ENCODE results near the gene KBTBD2.
"Not testable (repeated sequence)": the region's sequence is repeated elsewhere in the genome, so short reads cannot be mapped to it uniquely, and the experiment has no call there.

KBTBD2 gene

DNA sequence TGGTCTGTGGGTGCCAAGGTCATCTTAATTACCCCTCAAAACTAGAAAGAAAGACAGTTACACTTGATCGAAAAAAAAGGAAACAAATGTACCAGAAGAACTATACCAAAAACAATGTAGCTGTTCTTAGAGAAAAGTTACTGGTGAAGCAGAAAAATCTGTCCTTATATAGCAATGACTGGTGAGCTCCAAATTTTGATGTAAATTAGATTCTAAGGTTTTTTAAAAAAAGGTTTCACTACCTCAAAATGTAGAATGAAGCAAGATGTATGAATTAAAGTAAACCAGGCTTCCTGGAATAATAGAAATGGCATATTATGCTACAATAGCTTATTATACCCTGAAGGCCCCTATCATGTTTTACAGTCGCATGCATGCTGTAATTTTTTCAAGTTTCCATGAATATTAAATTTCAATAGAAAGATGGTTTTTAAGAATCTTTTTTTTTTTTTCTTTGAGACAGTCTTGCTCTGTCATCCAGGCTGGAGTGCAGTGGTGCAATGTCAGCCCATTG is 37.3 kb upstream of the KBTBD2 start:
- no peak overlapping the region for H2AK5ac ChIP-seq (ENCODE audit: low read depth, low read length)
- peaks cover 0 to 7% of the 10 kb centered on the region in 2 donors for H3K4me1 ChIP-seq (ENCODE audit: control insufficient read depth in 2 of 2, insufficient read depth in 1 of 2, low read depth in 1 of 2, low read length in 2 of 2)
- no peak overlapping the region for H3K4me2 ChIP-seq (ENCODE audit: insufficient read depth, low read length, poor library complexity, severe bottlenecking)
- H2BK15ac ChIP-seq (ENCODE audit: low read length): no peak overlapping the region
- no peak overlapping the region for H2BK120ac ChIP-seq (ENCODE audit: low read depth, low read length)
- H3K4me3 ChIP-seq (ENCODE audit: low read length in 2 of 2): no peak overlapping the region
- no peak for DNase-seq (ENCODE audit: low spot score)
- H3K18ac ChIP-seq (ENCODE audit: low read length): no peak overlapping the region
- no peak overlapping the region for H4K8ac ChIP-seq (ENCODE audit: low read depth, low read length)
- H3K14ac ChIP-seq (ENCODE audit: low read length): no peak overlapping the region
- no peak overlapping the region for H2BK12ac ChIP-seq (ENCODE audit: low read length)
- H3K9me3 ChIP-seq (replicated peaks in 1 of 2; ENCODE audit: control insufficient read depth in 2 of 2, insufficient read depth in 1 of 2, low read depth in 1 of 2, low read length in 2 of 2): peaks cover 0 to 2% of the 10 kb centered on the region in 2 donors
- no peak overlapping the region for H3K4ac ChIP-seq (ENCODE audit: low read length)
- H3K79me1 ChIP-seq (ENCODE audit: low read depth, low read length): no peaks in the 10 kb centered on the region
- H4K91ac ChIP-seq (ENCODE audit: low read depth, low read length, poor library complexity): no peak overlapping the region
- H3K27ac ChIP-seq (replicated peaks; ENCODE audit: low read length): no peak overlapping the region
- H3K9ac ChIP-seq (ENCODE audit: low read depth, low read length, poor library complexity): no peak overlapping the region
- no peak overlapping the region for H3K23ac ChIP-seq (ENCODE audit: low read depth, low read length, poor library complexity)
- no peak overlapping the region for H2AFZ ChIP-seq (ENCODE audit: low read length)
- H3K36me3 ChIP-seq (replicated peaks in 1 of 2; ENCODE audit: control insufficient read depth in 2 of 2, insufficient read depth in 2 of 2, low read length in 2 of 2): peaks cover 2 to 88% of the 10 kb centered on the region in 2 donors
- WGBS, 2 donors (ENCODE audit: extremely low coverage in 2 of 2, insufficient read length in 2 of 2, insufficient replicate concordance in 1 of 2): no CpG with 5 or more reads among the region's 2 CpGs
- no peaks in the 10 kb centered on the region for H3K27me3 ChIP-seq (ENCODE audit: control insufficient read depth in 3 of 3, insufficient read depth in 3 of 3, low read depth in 1 of 3, low read length in 3 of 3)
- H2BK5ac ChIP-seq (ENCODE audit: low read length): no peak overlapping the region

DNA sequence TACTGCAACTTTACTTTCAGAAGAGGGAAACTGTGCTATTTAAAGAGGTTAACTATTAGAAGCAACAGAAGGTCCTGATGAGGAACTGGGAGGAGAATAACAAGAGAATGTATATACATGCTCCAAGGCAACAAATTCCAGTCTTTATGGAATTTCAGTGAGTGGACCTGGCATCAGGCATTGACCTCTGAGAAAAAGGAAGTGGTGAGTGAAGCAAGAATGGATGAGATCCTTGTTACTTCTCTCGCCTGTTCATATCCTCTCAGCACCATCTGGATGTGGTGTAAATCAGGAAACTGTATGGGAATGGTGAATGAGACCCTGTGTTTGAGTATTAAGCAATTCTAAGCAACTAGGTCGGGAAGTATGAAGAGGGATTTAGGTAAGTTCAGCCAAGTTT is 30.3 kb upstream of the KBTBD2 start:
- no peak overlapping the region for H2BK15ac ChIP-seq (ENCODE audit: low read length)
- H3K27me3 ChIP-seq (ENCODE audit: control insufficient read depth in 3 of 3, insufficient read depth in 3 of 3, low read depth in 1 of 3, low read length in 3 of 3): no peaks in the 10 kb centered on the region
- no CpG with 5 or more reads among the region's 2 CpGs for WGBS, 2 donors (ENCODE audit: extremely low coverage in 2 of 2, insufficient read length in 2 of 2, insufficient replicate concordance in 1 of 2)
- H3K18ac ChIP-seq (ENCODE audit: low read length): no peak overlapping the region
- H3K36me3 ChIP-seq (replicated peaks in 1 of 2; ENCODE audit: control insufficient read depth in 2 of 2, insufficient read depth in 2 of 2, low read length in 2 of 2): peaks cover 3 to 87% of the 10 kb centered on the region in 2 donors
- H2BK120ac ChIP-seq (ENCODE audit: low read depth, low read length): no peak overlapping the region
- H3K9me3 ChIP-seq (replicated peaks in 1 of 2; ENCODE audit: control insufficient read depth in 2 of 2, insufficient read depth in 1 of 2, low read depth in 1 of 2, low read length in 2 of 2): peaks cover 0 to 2% of the 10 kb centered on the region in 2 donors
- no peak overlapping the region for H3K27ac ChIP-seq (replicated peaks; ENCODE audit: low read length)
- H3K14ac ChIP-seq (ENCODE audit: low read length): no peak overlapping the region
- DNase-seq (ENCODE audit: low spot score): no peak
- no peak overlapping the region for H3K4me2 ChIP-seq (ENCODE audit: insufficient read depth, low read length, poor library complexity, severe bottlenecking)
- H3K9ac ChIP-seq (ENCODE audit: low read depth, low read length, poor library complexity): no peak overlapping the region
- no peak overlapping the region for H3K4ac ChIP-seq (ENCODE audit: low read length)
- H2AK5ac ChIP-seq (ENCODE audit: low read depth, low read length): no peak overlapping the region
- H2BK5ac ChIP-seq (ENCODE audit: low read length): no peak overlapping the region
- H4K91ac ChIP-seq (ENCODE audit: low read depth, low read length, poor library complexity): no peak overlapping the region
- no peak overlapping the region for H2AFZ ChIP-seq (ENCODE audit: low read length)
- H3K79me1 ChIP-seq (ENCODE audit: low read depth, low read length): no peaks in the 10 kb centered on the region
- no peak overlapping the region for H3K23ac ChIP-seq (ENCODE audit: low read depth, low read length, poor library complexity)
- H3K4me1 ChIP-seq (ENCODE audit: control insufficient read depth in 2 of 2, insufficient read depth in 1 of 2, low read depth in 1 of 2, low read length in 2 of 2): peaks cover 3 to 9% of the 10 kb centered on the region in 2 donors
- H4K8ac ChIP-seq (ENCODE audit: low read depth, low read length): no peak overlapping the region
- H3K4me3 ChIP-seq (ENCODE audit: low read length in 2 of 2): no peak overlapping the region
- no peak overlapping the region for H2BK12ac ChIP-seq (ENCODE audit: low read length)

DNA sequence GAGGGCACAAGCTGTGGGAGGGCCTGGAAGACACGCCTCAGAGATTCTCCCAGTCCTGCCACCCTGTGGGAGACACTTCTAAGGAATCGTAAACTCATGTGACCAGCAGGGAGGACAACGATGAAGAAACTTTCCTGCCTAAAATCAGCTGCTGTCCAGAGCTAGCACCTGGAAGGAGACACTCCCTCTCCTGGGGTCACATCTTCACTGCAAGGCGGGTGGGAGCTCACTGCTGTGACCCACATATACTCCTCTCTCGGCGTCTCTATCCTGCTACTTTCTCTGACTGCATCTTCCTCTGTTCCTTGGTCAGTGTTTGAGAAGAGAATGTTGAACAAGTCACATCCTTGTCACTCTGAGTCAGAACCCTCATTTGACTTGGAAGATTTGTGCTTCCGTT is 25.4 kb upstream of the KBTBD2 start:
- H4K8ac ChIP-seq (ENCODE audit: low read depth, low read length); H2BK120ac ChIP-seq (ENCODE audit: low read depth, low read length); H2AFZ ChIP-seq (ENCODE audit: low read length); H3K4me3 ChIP-seq (ENCODE audit: low read length in 2 of 2); H3K18ac ChIP-seq (ENCODE audit: low read length); H2BK5ac ChIP-seq (ENCODE audit: low read length); H2AK5ac ChIP-seq (ENCODE audit: low read depth, low read length); H3K9me3 ChIP-seq (replicated peaks in 1 of 2; ENCODE audit: control insufficient read depth in 2 of 2, insufficient read depth in 1 of 2, low read depth in 1 of 2, low read length in 2 of 2); H3K9ac ChIP-seq (ENCODE audit: low read depth, low read length, poor library complexity); H2BK15ac ChIP-seq (ENCODE audit: low read length); H3K23ac ChIP-seq (ENCODE audit: low read depth, low read length, poor library complexity); H3K27ac ChIP-seq (replicated peaks; ENCODE audit: low read length); H3K27me3 ChIP-seq (ENCODE audit: control insufficient read depth in 3 of 3, insufficient read depth in 3 of 3, low read depth in 1 of 3, low read length in 3 of 3); H3K79me1 ChIP-seq (ENCODE audit: low read depth, low read length); H3K4me2 ChIP-seq (ENCODE audit: insufficient read depth, low read length, poor library complexity, severe bottlenecking); H3K14ac ChIP-seq (ENCODE audit: low read length); H3K4me1 ChIP-seq (ENCODE audit: control insufficient read depth in 2 of 2, insufficient read depth in 1 of 2, low read depth in 1 of 2, low read length in 2 of 2); H2BK12ac ChIP-seq (ENCODE audit: low read length); DNase-seq (ENCODE audit: low spot score); H3K4ac ChIP-seq (ENCODE audit: low read length); H4K91ac ChIP-seq (ENCODE audit: low read depth, low read length, poor library complexity): not testable (repeated sequence)
- peaks cover 6 to 83% of the 10 kb centered on the region in 2 donors for H3K36me3 ChIP-seq (replicated peaks in 1 of 2; ENCODE audit: control insufficient read depth in 2 of 2, insufficient read depth in 2 of 2, low read length in 2 of 2)
- no CpG with 5 or more reads among the region's 7 CpGs for WGBS, 2 donors (ENCODE audit: extremely low coverage in 2 of 2, insufficient read length in 2 of 2, insufficient replicate concordance in 1 of 2)

DNA sequence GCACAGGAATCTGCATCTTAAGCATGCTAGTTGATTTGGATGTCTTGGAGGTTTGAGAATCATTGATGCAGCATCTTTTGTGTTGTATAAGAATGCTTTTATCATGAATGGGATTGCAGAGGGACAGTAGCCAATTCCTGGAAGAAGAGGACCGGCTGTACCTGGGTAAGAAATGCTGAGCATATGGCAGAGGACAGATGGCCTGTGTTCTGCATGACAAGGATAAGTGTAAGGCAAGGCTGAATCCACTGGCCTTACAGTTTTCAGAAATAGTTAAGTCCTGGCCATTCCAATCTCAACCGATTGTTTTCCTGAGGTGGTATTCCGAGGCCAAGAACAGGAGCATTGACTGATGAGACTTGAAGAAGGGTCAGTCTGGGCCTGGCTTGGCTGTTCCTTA is 24.4 kb upstream of the KBTBD2 start:
- Histone ChIP-seq H2BK15ac (ENCODE audit: low read length) (no peak overlapping the region), H3K4ac (ENCODE audit: low read length) (no peak overlapping the region), H3K4me2 (ENCODE audit: insufficient read depth, low read length, poor library complexity, severe bottlenecking) (no peak overlapping the region), H2BK5ac (ENCODE audit: low read length) (no peak overlapping the region), H3K79me1 (ENCODE audit: low read depth, low read length) (no peaks in the 10 kb centered on the region), H3K18ac (ENCODE audit: low read length) (no peak overlapping the region), H3K27ac (replicated peaks; ENCODE audit: low read length) (no peak overlapping the region), H2AFZ (ENCODE audit: low read length) (no peak overlapping the region), H2BK120ac (ENCODE audit: low read depth, low read length) (no peak overlapping the region), H3K9me3 (replicated peaks in 1 of 2; ENCODE audit: control insufficient read depth in 2 of 2, insufficient read depth in 1 of 2, low read depth in 1 of 2, low read length in 2 of 2) (no peaks in the 10 kb centered on the region), H3K4me1 (ENCODE audit: control insufficient read depth in 2 of 2, insufficient read depth in 1 of 2, low read depth in 1 of 2, low read length in 2 of 2) (no peaks in the 10 kb centered on the region), H3K23ac (ENCODE audit: low read depth, low read length, poor library complexity) (no peak overlapping the region), H4K91ac (ENCODE audit: low read depth, low read length, poor library complexity) (no peak overlapping the region), H2AK5ac (ENCODE audit: low read depth, low read length) (no peak overlapping the region), H3K9ac (ENCODE audit: low read depth, low read length, poor library complexity) (no peak overlapping the region), H2BK12ac (ENCODE audit: low read length) (no peak overlapping the region), H3K36me3 (replicated peaks in 1 of 2; ENCODE audit: control insufficient read depth in 2 of 2, insufficient read depth in 2 of 2, low read length in 2 of 2) (peaks cover 4 to 73% of the 10 kb centered on the region in 2 donors), H3K4me3 (ENCODE audit: low read length in 2 of 2) (no peak overlapping the region), H4K8ac (ENCODE audit: low read depth, low read length) (no peak overlapping the region), H3K27me3 (ENCODE audit: control insufficient read depth in 3 of 3, insufficient read depth in 3 of 3, low read depth in 1 of 3, low read length in 3 of 3) (no peaks in the 10 kb centered on the region), H3K14ac (ENCODE audit: low read length) (no peak overlapping the region)
- DNase-seq (ENCODE audit: low spot score): no peak
- no CpG with 5 or more reads among the region's 3 CpGs for WGBS, 2 donors (ENCODE audit: extremely low coverage in 2 of 2, insufficient read length in 2 of 2, insufficient replicate concordance in 1 of 2)
